Ishikawa (cell line): ENCODE results near the gene NMNAT3.

Source experiments
- CEBPB ChIP-seq: IDR thresholded peaks from 2 replicates; pipeline ENCODE4 v1.6.1; 2012
- CREB1 ChIP-seq: IDR thresholded peaks from 2 replicates; pipeline ENCODE4 v1.6.1; 2012; ENCODE audit warnings: low read depth
- EGR1 ChIP-seq: IDR thresholded peaks from 2 replicates; pipeline ENCODE4 v1.6.1; 2012
- EP300 ChIP-seq: IDR thresholded peaks from 2 replicates; pipeline ENCODE4 v1.6.1; 2012; ENCODE audit warnings: borderline replicate concordance
- FOXM1 ChIP-seq: IDR thresholded peaks from 2 replicates; pipeline ENCODE4 v1.6.1; 2012; ENCODE audit warnings: low read depth, borderline replicate concordance
- MAX ChIP-seq: IDR thresholded peaks from 2 replicates; pipeline ENCODE4 v1.6.1; 2012
- NFIC ChIP-seq: IDR thresholded peaks from 2 replicates; pipeline ENCODE4 v1.6.1; 2012
- RAD21 ChIP-seq: IDR thresholded peaks from 2 replicates; pipeline ENCODE4 v1.6.1; 2012; ENCODE audit warnings: low read depth
- REST ChIP-seq: IDR thresholded peaks from 2 replicates; pipeline ENCODE4 v1.6.1; 2012; ENCODE audit warnings: low read depth, mild to moderate bottlenecking
- TAF1 ChIP-seq: IDR thresholded peaks from 2 replicates; pipeline ENCODE4 v1.6.1; 2012; ENCODE audit warnings: low read depth, mild to moderate bottlenecking
- TCF12 ChIP-seq: IDR thresholded peaks from 2 replicates; pipeline ENCODE4 v1.6.1; 2012; ENCODE audit warnings: low read depth
- TEAD4 ChIP-seq: IDR thresholded peaks from 2 replicates; pipeline ENCODE4 v1.6.1; 2012
- USF1 ChIP-seq: IDR thresholded peaks from 2 replicates; pipeline ENCODE4 v1.6.1; 2012
- YY1 ChIP-seq: IDR thresholded peaks from 2 replicates; pipeline ENCODE4 v1.6.1; 2012; ENCODE audit warnings: low read depth
- ZBTB7A ChIP-seq: IDR thresholded peaks from 2 replicates; pipeline ENCODE4 v1.6.1; 2012; ENCODE audit warnings: low read depth

Gene NMNAT3

GRCh38 chr3:139521144-139521543 is 156.6 kb downstream of the NMNAT3 start:
- TF ChIP-seq FOXM1 (no peak), REST (no peak), CREB1 (no peak), ZBTB7A (no peak), RAD21 (no peak), CEBPB (no peak), YY1 (no peak), NFIC (no peak), TAF1 (no peak), EGR1 (no peak), TEAD4 (no peak), TCF12 (no peak), USF1 (no peak)

GRCh38 chr3:139519998-139520737 is 157.6 kb downstream of the NMNAT3 start:
- TF ChIP-seq FOXM1, result no peak
- 0 out of 2 replicates have a peak, but pooled peaks have one; percentile 2 for TF ChIP-seq USF1
- no peak for TF ChIP-seq NFIC
- no peak for TF ChIP-seq TCF12
- no peak for TF ChIP-seq YY1
- no peak for TF ChIP-seq CREB1
- no peak for TF ChIP-seq ZBTB7A
- no peak for TF ChIP-seq REST
- TF ChIP-seq RAD21, result peak; percentile 78
- TF ChIP-seq TAF1, result no peak
- TF ChIP-seq MAX, result peak; percentile 77
- no peak for TF ChIP-seq EGR1
- no peak for TF ChIP-seq CEBPB
- TF ChIP-seq TEAD4, result no peak
- no peak for TF ChIP-seq EP300

GRCh38 chr3:139518926-139519842 is 158.6 kb downstream of the NMNAT3 start:
- no peak for TF ChIP-seq TCF12
- TF ChIP-seq YY1, result no peak
- no peak for TF ChIP-seq MAX
- TF ChIP-seq ZBTB7A, result no peak
- TF ChIP-seq CEBPB, result no peak
- TF ChIP-seq EP300, result no peak
- TF ChIP-seq CREB1, result no peak
- TF ChIP-seq TAF1, result no peak
- TF ChIP-seq USF1, result no peak
- no peak for TF ChIP-seq FOXM1
- TF ChIP-seq RAD21, result no peak
- no peak for TF ChIP-seq EGR1
- no peak for TF ChIP-seq NFIC
- TF ChIP-seq TEAD4, result no peak
- TF ChIP-seq REST, result no peak
